ENCODE results near the gene PRB2.
"Not testable (repeated sequence)": the region's sequence is repeated elsewhere in the genome, so short reads cannot be mapped to it uniquely, and the experiment has no call there.

Gene PRB2

DNA sequence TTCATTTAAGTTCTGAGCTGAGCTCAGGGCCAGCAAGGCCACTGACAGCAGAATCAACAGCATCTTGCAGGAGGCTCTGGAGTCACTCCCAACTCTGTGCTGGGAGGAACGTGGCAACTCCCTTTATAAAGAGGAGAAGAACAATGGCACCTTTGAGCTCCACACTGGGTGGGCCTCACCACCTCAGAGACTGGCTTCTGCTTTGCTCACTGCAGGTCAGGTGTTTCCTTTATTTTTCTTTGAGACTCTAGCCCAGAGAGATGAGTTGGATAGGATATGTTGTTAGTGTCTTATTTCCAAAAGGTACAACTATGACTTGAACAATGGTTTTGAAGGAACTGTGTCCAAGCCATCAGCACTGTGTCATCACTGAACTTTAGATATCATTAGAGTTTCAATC is at the start of gene PRB2:
PRB2 (minus strand) TSS at position 101 of the 400 bp plus-strand sequence; CDS start at position 63, 38 bp downstream.
- DNase-seq (ENCODE audit: low read depth in 3 of 3): not testable (repeated sequence)

DNA sequence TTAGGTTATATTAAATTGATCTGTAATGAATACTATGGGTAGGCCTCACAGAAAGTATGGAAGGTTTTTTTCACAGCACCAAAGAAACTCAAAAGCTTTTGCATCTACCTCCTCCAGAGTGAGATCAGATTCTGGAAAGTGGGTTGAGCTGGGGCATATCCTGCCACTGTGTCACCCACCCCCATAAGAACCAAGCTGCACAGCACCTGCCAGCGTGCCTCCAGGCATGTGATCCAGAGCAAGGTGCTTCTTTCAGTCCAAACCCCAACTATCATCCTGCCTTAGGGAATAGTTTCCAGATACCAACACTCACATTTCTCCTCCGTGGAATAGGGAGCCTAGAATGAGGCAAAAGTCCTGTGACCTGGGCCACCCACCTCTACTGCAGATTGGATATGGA is 42.6 kb upstream of the PRB2 start:
- no peak for DNase-seq (ENCODE audit: low read depth in 3 of 3)

DNA sequence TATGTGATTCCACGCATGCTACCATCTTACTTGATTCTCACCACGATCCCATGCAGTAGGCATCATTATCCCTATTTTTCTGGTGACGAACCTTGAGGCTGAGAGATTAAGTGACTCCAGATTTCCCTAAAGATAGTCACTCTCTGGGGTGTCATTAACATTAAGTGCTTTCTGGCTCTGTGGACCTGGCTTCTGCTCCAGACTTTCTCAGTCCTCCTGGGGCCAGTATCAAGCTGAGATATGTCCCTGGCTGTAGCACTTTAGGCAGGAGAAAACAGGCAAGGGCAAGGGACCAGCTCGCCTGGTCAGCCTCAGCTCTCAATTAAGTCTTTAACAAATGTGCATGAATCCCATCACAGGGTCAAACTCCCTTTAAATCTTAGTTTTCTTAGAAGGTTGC is 38.3 kb upstream of the PRB2 start:
- no peak for DNase-seq (ENCODE audit: low read depth in 3 of 3)

DNA sequence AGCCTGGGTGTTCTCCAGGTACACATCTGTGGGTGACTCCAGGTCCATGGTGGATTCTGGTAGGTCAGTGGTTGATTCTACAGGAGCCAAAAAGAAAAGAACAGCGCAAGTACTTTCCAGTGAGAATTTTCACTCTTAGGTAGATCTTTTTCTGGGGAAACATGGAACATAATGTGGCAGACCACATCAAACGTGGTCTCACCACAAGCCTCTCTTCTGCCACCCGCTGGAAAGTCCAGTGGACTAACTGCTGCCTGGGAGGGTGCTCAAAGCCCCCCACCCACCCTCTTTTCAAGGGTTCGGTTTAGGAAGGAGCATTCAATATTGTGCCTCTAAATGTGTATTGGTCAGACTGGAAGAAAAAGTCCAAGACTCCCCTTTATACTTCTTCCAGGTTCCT is 36.1 kb upstream of the PRB2 start:
- no peak for DNase-seq (ENCODE audit: low read depth in 3 of 3)

DNA sequence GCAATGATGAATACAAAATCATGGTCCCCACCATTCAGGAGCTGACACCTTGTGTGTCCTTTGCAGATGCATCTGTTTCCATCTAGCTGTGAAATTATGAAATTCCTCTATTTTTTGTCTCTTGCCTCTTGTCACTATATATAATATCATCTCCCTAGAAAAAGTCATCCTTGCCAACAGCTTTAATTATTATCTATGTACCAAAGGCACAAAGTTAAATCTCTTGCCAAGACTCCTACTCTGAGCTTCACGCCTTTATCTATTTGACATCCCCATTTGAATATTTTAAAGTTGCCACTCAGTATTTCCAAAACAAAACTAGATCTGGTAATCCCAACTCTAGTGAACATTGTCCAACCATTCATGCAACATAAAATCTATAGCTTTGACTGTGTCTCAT is 32.0 kb upstream of the PRB2 start:
- no peak for DNase-seq (ENCODE audit: low read depth in 3 of 3)

DNA sequence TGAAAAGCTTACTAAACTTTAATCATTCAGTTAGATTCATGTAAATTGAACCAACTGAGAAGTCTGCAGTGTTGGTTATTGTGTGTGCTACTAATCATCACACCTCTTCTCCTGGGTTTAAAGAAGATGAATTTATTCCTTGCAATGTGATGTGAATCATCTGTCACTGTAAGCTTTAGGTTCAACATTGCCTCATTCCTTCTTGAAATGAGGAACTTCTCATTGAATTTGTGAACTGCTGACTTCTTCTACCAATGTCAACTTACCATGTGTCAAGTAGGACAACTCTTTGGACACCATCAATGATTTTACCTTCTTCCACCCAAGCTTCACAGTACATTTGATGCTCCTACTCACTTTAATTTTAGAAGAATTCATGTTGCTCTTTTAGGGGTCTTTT is 17.4 kb upstream of the PRB2 start:
- no peak for DNase-seq (ENCODE audit: low read depth in 3 of 3)

DNA sequence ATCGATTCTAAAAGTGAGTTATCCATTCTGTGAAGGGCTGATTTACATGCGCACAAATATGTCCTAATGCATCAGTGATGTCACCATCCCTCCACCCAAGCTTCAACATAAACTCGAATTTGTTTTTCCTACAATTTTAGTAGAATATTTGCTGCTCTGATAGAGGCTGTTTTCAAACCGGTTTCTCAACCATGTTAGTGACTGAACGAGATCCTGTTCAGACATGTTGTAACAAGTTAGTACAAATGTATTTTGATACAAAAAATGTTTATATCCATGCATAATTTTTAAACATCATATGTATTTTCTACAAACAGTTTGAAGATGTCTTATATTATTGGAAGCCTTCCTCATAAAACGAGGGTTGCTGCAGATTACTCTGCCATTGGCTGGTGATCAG is 12.7 kb upstream of the PRB2 start:
- DNase-seq (ENCODE audit: low read depth in 3 of 3): no peak

DNA sequence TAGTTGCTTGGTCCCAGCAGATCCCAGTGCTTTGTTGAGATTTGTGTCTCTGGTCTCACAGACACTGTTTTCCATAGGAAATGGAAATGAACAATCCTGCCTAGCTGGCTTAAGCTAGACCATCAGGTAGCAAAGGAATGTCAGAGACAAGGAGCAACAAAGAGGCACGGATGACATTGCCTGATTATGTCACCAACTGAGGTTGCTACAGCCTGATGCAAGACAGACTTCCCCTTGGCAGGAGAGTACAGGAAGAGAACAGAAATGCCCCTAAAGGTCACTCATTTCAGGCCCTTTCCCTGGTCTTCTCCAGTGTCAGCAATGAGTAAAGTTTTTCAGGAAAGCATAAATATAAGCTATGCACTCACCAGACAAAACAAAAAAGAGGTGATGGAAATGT is 2.0 kb upstream of the PRB2 start:
- DNase-seq (ENCODE audit: low read depth in 3 of 3): no peak

DNA sequence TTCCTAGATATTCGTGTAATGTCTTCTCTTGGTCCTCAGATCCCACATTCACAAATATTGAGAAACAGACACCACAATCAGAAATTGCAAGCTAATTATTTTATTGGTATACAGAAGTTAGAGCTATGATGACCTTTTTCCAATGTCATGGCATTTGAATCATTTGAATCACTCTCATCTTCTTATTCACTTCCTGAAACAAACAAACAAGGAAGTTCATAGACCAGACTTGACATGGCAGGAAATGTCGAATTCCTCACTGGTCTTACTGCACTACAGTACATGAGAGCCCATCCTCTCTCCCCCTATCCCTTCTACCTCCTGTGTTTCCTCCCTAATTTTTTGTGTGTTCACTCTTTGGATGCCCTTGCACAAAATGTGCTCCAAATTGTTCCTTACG is 3.9 kb downstream of the PRB2 start:
- not testable (repeated sequence) for DNase-seq (ENCODE audit: low read depth in 3 of 3)

DNA sequence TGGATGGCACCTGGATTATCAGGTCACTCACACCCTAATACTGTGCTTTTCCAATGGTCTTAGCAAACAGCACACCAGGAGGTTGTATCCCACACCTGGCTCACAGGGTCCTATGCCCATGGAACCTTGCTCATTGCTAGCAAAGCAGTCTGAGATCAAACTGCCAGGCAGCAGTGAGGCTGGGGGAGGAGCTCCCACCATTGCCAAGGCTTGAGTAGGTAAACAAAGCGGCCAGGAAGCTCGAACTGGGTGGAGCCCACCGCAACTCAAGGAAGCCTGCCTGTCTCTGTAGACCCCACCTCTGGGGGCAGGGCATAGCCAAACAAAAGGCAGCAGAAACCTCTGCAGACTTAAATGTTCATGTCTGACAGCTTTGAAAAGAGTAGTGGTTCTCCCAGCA is 17.9 kb downstream of the PRB2 start:
- not testable (repeated sequence) for DNase-seq (ENCODE audit: low read depth in 3 of 3)

DNA sequence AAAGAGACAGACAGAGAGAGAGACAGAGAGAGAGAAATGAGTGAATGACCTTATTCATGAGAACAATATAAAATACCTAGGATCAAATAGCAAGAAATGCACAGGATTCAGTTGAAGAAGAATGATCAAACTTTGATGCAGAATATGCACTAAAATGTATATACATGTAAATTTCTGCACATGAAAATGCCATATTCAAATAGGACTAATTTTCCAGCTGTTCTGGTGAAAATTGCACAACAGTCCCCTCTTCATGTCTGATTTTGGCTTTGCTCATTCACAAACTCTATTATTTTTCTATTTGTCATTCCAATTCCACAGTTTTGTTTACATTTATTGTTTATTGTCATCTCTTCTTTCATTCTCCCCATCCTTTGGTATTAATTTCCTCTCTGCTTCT is 34.2 kb downstream of the PRB2 start:
- DNase-seq (ENCODE audit: low read depth in 3 of 3): no peak

DNA sequence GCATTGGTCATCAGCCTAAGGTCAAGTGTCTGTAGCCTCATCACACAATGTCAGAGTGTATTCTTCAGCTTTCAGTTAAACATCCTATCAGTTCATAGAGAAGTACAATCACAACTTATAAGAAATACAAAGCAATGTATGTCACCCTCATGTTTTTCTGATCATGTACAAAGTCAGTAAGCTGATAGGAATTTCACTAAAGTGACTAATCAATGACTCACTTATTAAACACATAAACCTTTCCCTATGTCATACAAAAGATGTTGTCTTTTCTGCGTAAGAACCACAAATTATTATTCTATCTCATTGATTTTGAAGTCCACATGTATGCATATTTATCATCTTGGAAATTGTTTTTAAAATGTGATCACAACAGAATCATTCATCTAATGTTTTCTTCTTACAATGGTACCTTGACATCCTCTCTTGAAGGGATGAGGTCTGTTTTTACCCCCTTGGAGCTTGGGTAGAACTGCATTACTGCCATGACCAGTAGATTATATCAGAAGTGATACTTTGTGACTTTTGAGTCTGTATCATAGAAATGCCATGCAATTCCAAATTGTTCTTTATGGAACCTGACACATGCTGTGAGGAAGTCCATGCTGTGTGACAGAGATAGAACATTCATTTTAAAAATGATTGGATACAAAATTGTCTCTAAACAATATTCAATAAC is 35.0 kb downstream of the PRB2 start:
- not testable (repeated sequence) for DNase-seq (ENCODE audit: low read depth in 3 of 3)

DNA sequence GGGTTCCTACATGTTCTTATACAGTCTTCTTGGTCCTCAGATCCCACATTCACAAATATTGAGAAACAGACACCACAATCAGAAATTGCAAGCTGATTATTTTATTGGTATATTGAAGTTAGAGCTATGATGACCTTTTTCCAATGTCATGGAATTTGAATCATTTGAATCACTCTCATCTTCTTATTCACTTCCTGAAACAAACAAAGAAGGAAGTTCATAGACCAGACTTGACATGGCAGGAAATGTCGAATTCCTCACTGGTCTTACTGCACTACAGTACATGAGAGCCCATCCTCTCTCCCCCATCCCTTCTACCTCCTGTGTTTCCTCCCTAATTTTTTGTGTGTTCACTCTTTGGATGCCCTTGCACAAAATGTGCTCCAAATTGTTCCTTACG is 43.6 kb downstream of the PRB2 start:
- DNase-seq (ENCODE audit: low read depth in 3 of 3): not testable (repeated sequence)

DNA sequence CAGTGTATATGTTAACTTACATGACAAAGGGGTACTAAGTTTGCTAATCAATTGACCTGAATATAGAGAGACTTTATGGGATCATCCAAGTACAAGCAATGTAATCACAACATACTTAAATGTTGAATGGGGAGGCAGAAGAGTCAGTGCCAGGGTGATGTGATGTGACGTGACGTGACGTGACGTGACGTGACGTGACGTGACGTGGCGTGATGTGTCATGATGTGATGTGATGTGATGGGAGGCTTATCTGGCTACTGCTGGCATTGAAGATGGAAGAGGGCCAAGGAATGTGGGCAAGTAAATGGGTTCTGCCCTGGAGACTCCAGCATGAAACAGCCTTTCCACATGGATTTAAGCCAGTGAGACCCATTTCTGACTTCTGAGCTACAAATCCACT is 46.9 kb downstream of the PRB2 start:
- DNase-seq (ENCODE audit: low read depth in 3 of 3): no peak

DNA sequence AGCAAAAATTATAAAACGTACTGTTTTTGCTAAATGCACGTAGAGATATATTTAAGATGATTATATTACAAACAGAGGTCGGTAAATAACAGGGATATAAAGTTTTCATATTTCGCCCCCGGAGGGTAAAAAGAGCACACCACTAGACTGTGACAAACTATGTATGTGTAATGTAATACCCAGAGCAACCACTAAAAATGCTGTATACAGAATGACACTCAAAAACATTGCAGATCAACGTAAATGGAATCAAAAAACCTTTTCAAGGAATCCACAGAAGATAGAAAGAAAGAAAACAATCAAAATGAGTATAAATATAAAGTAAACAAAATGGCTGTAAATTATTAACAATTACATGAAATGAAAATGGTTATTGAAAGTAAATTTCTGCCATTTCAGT is 47.6 kb downstream of the PRB2 start:
- no peak for DNase-seq (ENCODE audit: low read depth in 3 of 3)

DNA sequence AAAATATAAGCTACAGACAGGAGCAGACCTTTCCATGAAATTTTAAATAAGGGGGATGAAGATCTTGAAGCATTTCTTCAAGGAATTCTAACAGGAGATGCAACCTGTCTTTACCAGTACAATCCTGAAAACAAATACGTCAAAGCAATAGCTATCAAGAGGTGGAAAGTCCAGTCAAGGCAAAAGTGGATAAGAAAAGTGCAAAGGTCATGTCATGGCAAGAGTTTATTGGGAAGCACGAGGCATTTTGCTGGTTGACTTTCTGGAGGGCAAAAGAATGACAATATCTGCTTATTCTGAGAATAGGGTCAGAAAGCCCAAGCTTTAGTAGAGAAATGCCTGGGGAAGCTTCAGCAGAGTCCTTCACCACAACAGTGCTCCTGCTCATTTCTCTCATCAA is 50.9 kb downstream of the PRB2 start:
- no peak for DNase-seq (ENCODE audit: low read depth in 3 of 3)
